EH (cell line): ENCODE results near the gene PRR4.

ENCODE experiments used
- DNase-seq: peaks from one replicate; pipeline ENCODE4 v3.0.0-alpha.2; 2015; ENCODE audit warnings: low read depth

The PRR4 gene

DNA sequence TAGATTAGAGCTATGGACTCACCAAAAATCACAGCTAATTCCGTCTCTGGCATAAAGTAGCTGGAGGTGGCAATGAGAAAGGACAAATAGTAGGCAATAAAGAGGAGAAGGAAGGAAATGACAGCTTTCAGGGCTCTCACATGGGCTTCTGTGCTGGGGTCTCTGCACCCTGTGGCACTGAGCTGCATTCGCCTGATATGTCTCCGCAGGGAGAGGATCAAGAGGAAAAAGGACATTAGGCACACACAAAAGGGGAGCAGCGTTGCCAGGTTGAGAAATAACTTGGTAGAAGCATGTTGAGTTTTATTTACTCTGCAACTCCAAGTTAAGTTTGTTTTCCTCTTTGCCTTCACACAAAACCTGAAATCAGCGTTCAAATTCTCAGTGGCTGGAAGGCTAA is 47.5 kb downstream of the PRR4 start:
- DNase-seq, result no peak
